Brain microvascular endothelial cell (primary cell): ENCODE measurements around the gene SLC26A11.

Source experiments
- DNase-seq: peaks from one replicate; pipeline ENCODE4 v3.0.0-alpha.2; 2020
- H3K27ac ChIP-seq: fragments of 250-450 bp; sonication (Bioruptor Pico); 2 replicates; pipeline ENCODE4 v1.5.1; 2020; ENCODE audit warnings: mild to moderate bottlenecking, moderate library complexity
- H3K27me3 ChIP-seq: fragments of 250-450 bp; sonication (Bioruptor Pico); replicated peaks from 2 replicates; pipeline ENCODE4 v1.5.1; 2020; ENCODE audit warnings: mild to moderate bottlenecking
- H3K36me3 ChIP-seq: fragments of 250-450 bp; sonication (Bioruptor Pico); replicated peaks from 2 replicates; pipeline ENCODE4 v1.5.1; 2020; ENCODE audit warnings: mild to moderate bottlenecking
- H3K4me3 ChIP-seq: 2 replicates; pipeline ENCODE4 v1.5.1; 2011; ENCODE audit warnings: low read depth, mild to moderate bottlenecking, control low read depth, low read length, moderate library complexity
- CTCF ChIP-seq: IDR thresholded peaks from 2 replicates; pipeline ENCODE4 v1.5.1; 2011; ENCODE audit warnings: low read depth, mild to moderate bottlenecking, moderate library complexity, low read length, control low read depth, inconsistent platforms; ENCODE audit errors: missing control alignments
- in situ Hi-C: cut with HindIII; loops from 2 replicates; pipeline ENCODE4 v1.10.0; 2017; ENCODE audit warnings: low sequenced_read_pairs, low pct_ligation_motif_present

SLC26A11 gene

DNA sequence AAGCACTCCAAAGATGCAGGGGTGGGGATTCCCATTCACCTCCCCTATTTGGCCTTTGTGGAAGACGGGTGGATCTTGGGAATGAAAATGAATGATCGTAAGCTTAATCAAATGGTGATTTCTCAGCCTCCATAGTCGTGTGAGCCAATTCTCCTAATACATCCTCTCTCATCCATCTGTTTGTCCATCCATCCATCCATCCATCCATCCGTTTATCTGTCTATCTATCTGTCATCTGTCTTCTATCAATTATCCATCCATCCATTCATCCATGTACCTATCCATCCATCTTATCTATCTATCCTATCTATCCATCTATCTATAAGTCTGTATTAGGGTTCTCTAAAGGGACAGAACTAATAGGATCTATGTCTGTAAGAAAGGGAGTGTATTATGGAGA is 48.2 kb downstream of the SLC26A11 start:
- DNase-seq: no peak
- in situ Hi-C loops: no loop called here
- Histone ChIP-seq H3K4me3 (no peak overlapping the region), H3K27me3 (no peaks in the 10 kb centered on the region), H3K36me3 (peaks cover 10% of the 10 kb centered on the region), H3K27ac (no peak overlapping the region)
- no peak for TF ChIP-seq CTCF

DNA sequence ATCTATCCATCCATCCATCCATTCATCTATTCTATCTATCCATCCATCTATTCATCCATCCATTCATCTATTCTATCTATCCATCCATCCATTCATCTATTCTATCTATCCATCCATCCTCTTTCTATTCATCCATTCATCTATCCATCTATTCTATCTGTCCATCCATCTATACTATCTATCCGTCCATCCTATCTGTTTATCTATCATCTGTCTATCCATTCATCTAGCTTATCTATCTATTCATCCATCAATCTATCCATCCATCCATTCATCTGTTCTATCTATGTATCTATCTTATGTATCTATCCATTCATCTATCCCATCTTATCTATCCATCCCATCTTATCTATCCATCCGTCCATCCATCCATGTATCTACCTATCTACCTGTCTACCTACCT is 49.2 kb downstream of the SLC26A11 start:
- DNase-seq: no peak
- Histone ChIP-seq H3K27me3 (no peaks in the 10 kb centered on the region), H3K27ac (no peak overlapping the region), H3K36me3 (peaks cover 10% of the 10 kb centered on the region), H3K4me3 (no peak overlapping the region)
- TF ChIP-seq CTCF: no peak
- in situ Hi-C loops: no loop called here

- Histone ChIP-seq H3K27ac (no peak overlapping the region), H3K36me3 (peaks cover 10% of the 10 kb centered on the region), H3K4me3 (no peak overlapping the region), H3K27me3 (no peaks in the 10 kb centered on the region)
- in situ Hi-C loops: no loop called here
- no peak for TF ChIP-seq CTCF
- DNase-seq: no peak
These were observed 49.9 kb downstream of the SLC26A11 start for GRCh38 chr17:80270104-80270503.

GRCh38 chr17:80270836-80271235 is 50.6 kb downstream of the SLC26A11 start:
- peak; percentile 24 for DNase-seq
- Histone ChIP-seq H3K4me3 (no peak overlapping the region), H3K27me3 (no peaks in the 10 kb centered on the region), H3K36me3 (peaks cover 10% of the 10 kb centered on the region), H3K27ac (no peak overlapping the region)
- TF ChIP-seq CTCF: no peak
- in situ Hi-C loops: no loop called here

GRCh38 chr17:80272366-80272765 is 52.1 kb downstream of the SLC26A11 start:
- in situ Hi-C loops: no loop called here
- DNase-seq: no peak
- Histone ChIP-seq H3K4me3 (no peak overlapping the region), H3K27ac (no peak overlapping the region), H3K36me3 (peaks cover 7% of the 10 kb centered on the region), H3K27me3 (no peaks in the 10 kb centered on the region)
- no peak for TF ChIP-seq CTCF

DNA sequence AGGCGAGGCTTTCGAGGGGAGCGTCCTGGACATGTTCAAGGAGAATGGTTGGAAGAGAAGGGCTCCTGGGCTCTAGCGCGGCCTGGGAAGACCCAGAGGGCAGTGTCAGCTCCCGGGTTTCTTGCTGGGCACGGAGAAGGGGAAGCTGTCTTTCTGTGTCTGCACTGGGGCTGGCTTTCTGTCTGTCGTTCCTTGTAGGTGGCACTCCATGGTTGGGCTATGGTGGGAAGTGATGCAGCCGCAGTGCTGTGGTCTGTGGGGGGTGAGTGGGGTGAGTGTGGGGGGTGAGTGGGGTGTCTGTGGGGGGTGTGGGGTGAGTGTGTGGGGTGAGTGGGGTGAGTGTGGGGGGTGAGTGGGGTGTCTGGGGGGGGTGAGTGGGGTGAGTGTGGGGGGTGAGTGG is 54.1 kb downstream of the SLC26A11 start:
- in situ Hi-C loops: no loop called here

More for the DNA sequence above, 54.1 kb downstream of the SLC26A11 start:
- DNase-seq: no peak
- Histone ChIP-seq H3K36me3 (peaks cover 3% of the 10 kb centered on the region), H3K27me3 (no peaks in the 10 kb centered on the region), H3K4me3 (no peak overlapping the region), H3K27ac (no peak overlapping the region)
- TF ChIP-seq CTCF: no peak
